Ovary (tissue), 9 donors: ENCODE data around the gene MAN1B1. TPM values are rescaled to one million over a fixed set of nuclear protein-coding genes. Genes with fewer than 3 reads are reported as not detected.

ENCODE experiments used
- DNase-seq, 5 donors: peaks; one replicate each; pipeline ENCODE4 v3.0.0-alpha.2; 2019 to 2020
- H3K27ac ChIP-seq, 2 donors: fragments of 200-600 bp; one replicate each; pipeline versions ENCODE4 v1.5.1 to v1.8.0; 2019 to 2022
- H3K27me3 ChIP-seq: fragments of 200-600 bp; one replicate; pipeline ENCODE4 v1.8.0; 2022
- H3K36me3 ChIP-seq: fragments of 200-600 bp; sonication (generic); one replicate; pipeline ENCODE4 v1.5.1; 2019
- H3K4me1 ChIP-seq: one replicate; pipeline ENCODE4 v1.8.1; 2013; ENCODE audit warnings: mild to moderate bottlenecking, moderate library complexity; ENCODE audit not compliant: insufficient read depth
- H3K4me3 ChIP-seq: fragments of 200-600 bp; sonication (generic); one replicate; pipeline ENCODE4 v1.5.1; 2017
- H3K9me3 ChIP-seq, 2 donors: fragments of 200-600 bp in 1 of 2; sonication (generic) in 1 of 2; one replicate each; pipeline versions ENCODE4 v1.5.1 to v1.8.1; 2013 to 2019; ENCODE audit warnings: mild to moderate bottlenecking in 1 of 2, moderate library complexity in 1 of 2
- CTCF ChIP-seq, 3 donors: fragments of 450-650 bp in 2 of 3; fragments of 200-600 bp in 1 of 3; IDR thresholded peaks; one replicate each; pipeline versions ENCODE4 v1.5.1 to v1.8.0; 2016 to 2022; ENCODE audit warnings: antibody characterized with exemption in 3 of 3, mild to moderate bottlenecking in 1 of 3
- EP300 ChIP-seq: sonication (generic); formaldehyde crosslinking; IDR thresholded peaks from one replicate; pipeline ENCODE4 v1.6.1; 2017; ENCODE audit warnings: antibody characterized with exemption
- POLR2A ChIP-seq: fragments of 450-650 bp; IDR thresholded peaks from one replicate; pipeline ENCODE4 v1.6.1; 2017; ENCODE audit warnings: antibody characterized with exemption, mild to moderate bottlenecking, moderate library complexity
- WGBS, 3 donors: extraction: QIAGEN DNeasy Blood & Tissue Kit in 1 of 3; methylation state at CpG; one replicate each; pipeline versions ENCODE4 v1.1.5 to v1.1.7; 2013 to 2017; 5-methylcytosine and 5-hydroxymethylcytosine counted together
- intact Hi-C, 4 donors: fragments of 100-400 bp; cut with DNase I; formaldehyde crosslinking; loops; one replicate each; pipeline versions ENCODE4 v1.11.0 to v1.15.1; 2022 to 2023
- polyA plus RNA-seq, 2 donors: library from polyadenylated mRNA; stranded (reverse); fragments of 200-250 nt in 1 of 2; fragments of 350-450 nt in 1 of 2; fragmentation: Illumina TruSeq in 1 of 2; extraction: RNeasy Lipid Tissue Mini Kit (QIAGEN cat#74804) in 1 of 2; gene quantifications; one replicate each; pipeline ENCODE4 v1.2.3, GENCODE V29; 2013 to 2014
- total RNA-seq, 7 donors: library from RNA; depleted of rRNA in 2 of 7; stranded (reverse); fragments of >200 nt in 2 of 7; fragmentation: NEBNext Ultra II Directional in 3 of 7; extraction: Animal tissue kit (Norgen Biotek cat#: 25700) in 3 of 7; gene quantifications; one replicate each; pipeline versions ENCODE4 v1.1.0 to v1.2.4, GENCODE V29; 2016 to 2023
- donor health status: DM: no; HTN: no; CAD: no; lungs with moderate emphysema.
- donor health status: DM: no; HTN: no; CAD: no.
- donor health status: Bipolar disorder and iron deficiency.
- donor health status: DM: yes; HTN: yes; CAD: no.
- donor health status: DM: no; HTN: no; CAD: no.
- donor health status: DM: yes; HTN: yes; CAD: no.

MAN1B1 gene
- total and polyA plus RNA-seq, 9 donors, result 30.2 to 109 (median 39.7) TPM

GRCh38 chr9:137149363-137149762 is 62.6 kb downstream of the MAN1B1 start:
- H3K4me3 ChIP-seq, result no peak overlapping the region
- WGBS, 3 donors, result 77 to 81% (median 77%) methylated on average over 5 of the region's 5 CpGs
- no peak for DNase-seq
- TF ChIP-seq EP300 (no peak), POLR2A (no peak), CTCF (IDR thresholded peaks at IDR 0.05) (no peak)
- H3K36me3 ChIP-seq, result no peaks in the 10 kb centered on the region
- H3K27ac ChIP-seq, result no peak overlapping the region
- H3K4me1 ChIP-seq, result no peaks in the 10 kb centered on the region
- intact Hi-C loops, result no loop called here
- no peaks in the 10 kb centered on the region for H3K9me3 ChIP-seq
- H3K27me3 ChIP-seq, result no peaks in the 10 kb centered on the region

GRCh38 chr9:137149942-137150616 is 63.3 kb downstream of the MAN1B1 start:
- H3K36me3 ChIP-seq, result no peaks in the 10 kb centered on the region
- no peaks in the 10 kb centered on the region for H3K4me1 ChIP-seq
- TF ChIP-seq EP300, result no peak
- no peak for TF ChIP-seq CTCF (IDR thresholded peaks at IDR 0.05)
- no peak for TF ChIP-seq POLR2A
- H3K27ac ChIP-seq, result no peak overlapping the region
- H3K27me3 ChIP-seq, result no peaks in the 10 kb centered on the region
- intact Hi-C loops, result no loop called here
- DNase-seq, result no peak
- H3K4me3 ChIP-seq, result no peak overlapping the region
- 42 to 66% (median 51%) methylated on average over 20 of the region's 20 CpGs for WGBS, 3 donors
- no peaks in the 10 kb centered on the region for H3K9me3 ChIP-seq

- WGBS, 3 donors, result 16 to 50% (median 20%) methylated on average over 34 of the region's 34 CpGs
- Histone ChIP-seq H3K4me1 (no peaks in the 10 kb centered on the region), H3K9me3 (no peaks in the 10 kb centered on the region), H3K36me3 (no peaks in the 10 kb centered on the region), H3K27me3 (no peaks in the 10 kb centered on the region), H3K4me3 (no peak overlapping the region), H3K27ac (no peak overlapping the region)
- no peak for DNase-seq
- TF ChIP-seq EP300, result no peak
- TF ChIP-seq CTCF (IDR thresholded peaks at IDR 0.05), result no peak
- TF ChIP-seq POLR2A, result no peak
- intact Hi-C loops, result no loop called here
Observed at GRCh38 chr9:137150617-137151457, 64.1 kb downstream of the MAN1B1 start.

- no peak for DNase-seq
- TF ChIP-seq CTCF (IDR thresholded peaks at IDR 0.05) (no peak), POLR2A (no peak), EP300 (no peak)
- Histone ChIP-seq H3K4me3 (no peak overlapping the region), H3K36me3 (no peaks in the 10 kb centered on the region), H3K27ac (no peak overlapping the region), H3K27me3 (no peaks in the 10 kb centered on the region), H3K4me1 (peaks cover 4% of the 10 kb centered on the region), H3K9me3 (no peaks in the 10 kb centered on the region)
- WGBS, 3 donors, result 88 to 91% (median 90%) methylated on average over 7 of the region's 7 CpGs
- intact Hi-C loops, result no loop called here
Observed at GRCh38 chr9:137152844-137153405, 66.1 kb downstream of the MAN1B1 start.
